Vagina (tissue), 2 donors: Measurements from ENCODE around the gene RSPH10B2. TPM values are rescaled to one million over a fixed set of nuclear protein-coding genes. Genes with fewer than 3 reads are reported as not detected.
"Not testable (repeated sequence)": the region's sequence is repeated elsewhere in the genome, so short reads cannot be mapped to it uniquely, and the experiment has no call there.

Experiments used
- DNase-seq, 2 donors: peaks; one replicate each; pipeline ENCODE4 v3.0.0-alpha.2; 2017; ENCODE audit errors: extremely low spot score in 2 of 2
- H3K27ac ChIP-seq: fragments of 200-600 bp; sonication (generic); one replicate; pipeline ENCODE4 v1.5.1; 2019
- H3K27me3 ChIP-seq: fragments of 200-600 bp; sonication (generic); one replicate; pipeline ENCODE4 v1.5.1; 2019
- H3K36me3 ChIP-seq, 2 donors: fragments of 200-600 bp; sonication (generic); one replicate each; pipeline ENCODE4 v1.5.1; 2017 to 2019
- H3K4me1 ChIP-seq: fragments of 200-600 bp; sonication (generic); one replicate; pipeline ENCODE4 v1.5.1; 2019
- H3K4me3 ChIP-seq, 2 donors: fragments of 200-600 bp; sonication (generic); 1 replicate in 1 of 2; 2 replicates in 1 of 2; pipeline ENCODE4 v1.5.1; 2016 to 2019
- H3K9me3 ChIP-seq: fragments of 200-600 bp; sonication (generic); one replicate; pipeline ENCODE4 v1.5.1; 2019
- CTCF ChIP-seq, 3 experiments: fragments of 450-650 bp in 2 of 3; fragments of 200-600 bp in 1 of 3; sonication (generic) in 1 of 3; IDR thresholded peaks; one replicate each; pipeline ENCODE4 v1.5.1; 2017 to 2019; ENCODE audit warnings: antibody characterized with exemption in 3 of 3, mild to moderate bottlenecking in 2 of 3, moderate library complexity in 2 of 3
- POLR2A ChIP-seq, 2 donors: fragments of 450-650 bp; IDR thresholded peaks; one replicate each; pipeline ENCODE4 v1.6.1; 2017; ENCODE audit warnings: antibody characterized with exemption in 2 of 2, mild to moderate bottlenecking in 2 of 2, moderate library complexity in 2 of 2
- POLR2AphosphoS5 ChIP-seq, 2 donors: sonication (generic); formaldehyde crosslinking; IDR thresholded peaks; one replicate each; pipeline ENCODE4 v1.9.0; 2017; ENCODE audit warnings: antibody characterized with exemption in 2 of 2, mild to moderate bottlenecking in 2 of 2, low read depth in 1 of 2; ENCODE audit not compliant: insufficient read depth in 1 of 2
- intact Hi-C: fragments of 100-400 bp; cut with DNase I; formaldehyde crosslinking; loops from one replicate; pipeline ENCODE4 v1.15.1; 2023
- total RNA-seq: library from RNA; depleted of rRNA; stranded (reverse); fragments of >200 nt; gene quantifications from one replicate; pipeline ENCODE4 v1.2.3, GENCODE V29; 2016

RSPH10B2 gene
- total RNA-seq, 1 donor from 2014 or later: 5.2 TPM

GRCh38 chr7:6714360-6714759 lies 39.5 kb upstream of the RSPH10B2 start:
- DNase-seq: no peak
- TF ChIP-seq POLR2A (IDR thresholded peaks at IDR 0.05) (no peak), POLR2AphosphoS5 (IDR thresholded peaks at IDR 0.05; ENCODE audit: insufficient read depth in 1 of 2, low read depth in 1 of 2) (no peak), CTCF (IDR thresholded peaks at IDR 0.05) (no peak)
- no peaks in the 10 kb centered on the region for H3K27me3 ChIP-seq
- no peaks in the 10 kb centered on the region for H3K4me1 ChIP-seq
- H3K4me3 ChIP-seq: no peak overlapping the region
- no peaks in the 10 kb centered on the region for H3K36me3 ChIP-seq
- H3K27ac ChIP-seq: no peak overlapping the region
- H3K9me3 ChIP-seq: no peaks in the 10 kb centered on the region
- intact Hi-C loops: no loop called here

- H3K4me3 ChIP-seq, H3K27ac ChIP-seq, H3K27me3 ChIP-seq, DNase-seq, intact Hi-C loops, H3K4me1 ChIP-seq, H3K36me3 ChIP-seq, H3K9me3 ChIP-seq: not testable (repeated sequence)
These were observed 38.0 kb upstream of the RSPH10B2 start for GRCh38 chr7:6715898-6716297.

GRCh38 chr7:6718124-6718523 lies 35.8 kb upstream of the RSPH10B2 start:
- no peaks in the 10 kb centered on the region for H3K9me3 ChIP-seq
- no peaks in the 10 kb centered on the region for H3K27me3 ChIP-seq
- no peak overlapping the region for H3K27ac ChIP-seq
- no peak overlapping the region for H3K4me3 ChIP-seq
- H3K4me1 ChIP-seq: no peaks in the 10 kb centered on the region
- TF ChIP-seq POLR2AphosphoS5 (IDR thresholded peaks at IDR 0.05; ENCODE audit: insufficient read depth in 1 of 2, low read depth in 1 of 2) (no peak), POLR2A (IDR thresholded peaks at IDR 0.05) (no peak), CTCF (IDR thresholded peaks at IDR 0.05) (no peak)
- no peaks in the 10 kb centered on the region for H3K36me3 ChIP-seq
- no peak for DNase-seq
- intact Hi-C loops: no loop called here

GRCh38 chr7:6724351-6724750 lies 29.6 kb upstream of the RSPH10B2 start:
- H3K4me3 ChIP-seq, H3K9me3 ChIP-seq, intact Hi-C loops, H3K27me3 ChIP-seq, H3K27ac ChIP-seq, DNase-seq, H3K36me3 ChIP-seq, H3K4me1 ChIP-seq: not testable (repeated sequence)

GRCh38 chr7:6725003-6725402 lies 28.9 kb upstream of the RSPH10B2 start:
- Histone ChIP-seq H3K27ac (no peak overlapping the region), H3K4me3 (no peak overlapping the region), H3K9me3 (no peaks in the 10 kb centered on the region), H3K4me1 (peaks cover 8% of the 10 kb centered on the region), H3K27me3 (no peaks in the 10 kb centered on the region), H3K36me3 (no peaks in the 10 kb centered on the region)
- TF ChIP-seq POLR2A (IDR thresholded peaks at IDR 0.05) (no peak), CTCF (IDR thresholded peaks at IDR 0.05) (no peak), POLR2AphosphoS5 (IDR thresholded peaks at IDR 0.05; ENCODE audit: insufficient read depth in 1 of 2, low read depth in 1 of 2) (no peak)
- no peak for DNase-seq
- intact Hi-C loops: no loop called here

GRCh38 chr7:6726341-6726740 lies 27.6 kb upstream of the RSPH10B2 start:
- H3K36me3 ChIP-seq, H3K4me3 ChIP-seq, H3K27ac ChIP-seq, DNase-seq, intact Hi-C loops, H3K9me3 ChIP-seq, H3K27me3 ChIP-seq: not testable (repeated sequence)
- peaks cover 20% of the 10 kb centered on the region for H3K4me1 ChIP-seq

- Histone ChIP-seq H3K27me3 (no peaks in the 10 kb centered on the region), H3K4me3 (no peak overlapping the region), H3K36me3 (peaks cover 0 to 9% of the 10 kb centered on the region in 2 donors), H3K9me3 (no peaks in the 10 kb centered on the region), H3K27ac (no peak overlapping the region), H3K4me1 (peaks cover 21% of the 10 kb centered on the region)
- intact Hi-C loops: no loop called here
- no peak for TF ChIP-seq CTCF (IDR thresholded peaks at IDR 0.05)
- no peak for TF ChIP-seq POLR2A (IDR thresholded peaks at IDR 0.05)
- TF ChIP-seq POLR2AphosphoS5 (IDR thresholded peaks at IDR 0.05; ENCODE audit: insufficient read depth in 1 of 2, low read depth in 1 of 2): no peak
- no peak for DNase-seq
These were observed 26.2 kb upstream of the RSPH10B2 start for GRCh38 chr7:6727663-6728062.

- intact Hi-C loops, H3K27me3 ChIP-seq, DNase-seq, H3K9me3 ChIP-seq: not testable (repeated sequence)
- Histone ChIP-seq H3K27ac (peak overlapping the region; percentile 83), H3K36me3 (peaks cover 0 to 21% of the 10 kb centered on the region in 2 donors), H3K4me3 (peak overlapping the region; percentile 80 to 83), H3K4me1 (peaks cover 21% of the 10 kb centered on the region)
These were observed 24.9 kb upstream of the RSPH10B2 start for GRCh38 chr7:6728893-6729491.
